Ishikawa (cell line): ENCODE data around the gene HYOU1.

ENCODE experiments used
- EP300 ChIP-seq: IDR thresholded peaks from 2 replicates; pipeline ENCODE4 v1.6.1; 2012; ENCODE audit warnings: borderline replicate concordance
- FOXM1 ChIP-seq: IDR thresholded peaks from 2 replicates; pipeline ENCODE4 v1.6.1; 2012; ENCODE audit warnings: low read depth, borderline replicate concordance
- TAF1 ChIP-seq: IDR thresholded peaks from 2 replicates; pipeline ENCODE4 v1.6.1; 2012; ENCODE audit warnings: low read depth, mild to moderate bottlenecking
- TEAD4 ChIP-seq: IDR thresholded peaks from 2 replicates; pipeline ENCODE4 v1.6.1; 2012
- YY1 ChIP-seq: IDR thresholded peaks from 2 replicates; pipeline ENCODE4 v1.6.1; 2012; ENCODE audit warnings: low read depth
- TF ChIP-seq, protein P1 (sequence below): IDR thresholded peaks from 2 replicates; pipeline ENCODE4 v1.6.1; 2012
- TF ChIP-seq, protein P2 (sequence below): IDR thresholded peaks from 2 replicates; pipeline ENCODE4 v1.6.1; 2012; ENCODE audit warnings: low read depth, mild to moderate bottlenecking

DNA sequence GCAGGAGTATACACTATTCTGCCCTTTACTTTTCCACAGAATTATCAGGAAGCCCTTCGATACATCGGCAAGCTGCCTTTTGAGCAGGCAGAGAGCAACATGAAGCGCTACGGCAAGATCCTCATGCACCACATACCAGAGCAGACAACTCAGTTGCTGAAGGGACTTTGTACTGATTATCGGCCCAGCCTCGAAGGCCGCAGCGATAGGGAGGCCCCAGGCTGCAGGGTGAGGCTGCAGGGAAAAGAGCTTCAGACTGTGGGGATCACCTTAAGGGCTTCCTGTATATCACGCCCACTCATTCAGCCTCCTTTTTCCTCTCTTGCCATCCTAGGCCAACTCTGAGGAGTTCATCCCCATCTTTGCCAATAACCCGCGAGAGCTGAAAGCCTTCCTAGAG lies 20.8 kb upstream of the HYOU1 start:
- no peak for TF ChIP-seq EP300
- TF ChIP-seq, protein P1, sequence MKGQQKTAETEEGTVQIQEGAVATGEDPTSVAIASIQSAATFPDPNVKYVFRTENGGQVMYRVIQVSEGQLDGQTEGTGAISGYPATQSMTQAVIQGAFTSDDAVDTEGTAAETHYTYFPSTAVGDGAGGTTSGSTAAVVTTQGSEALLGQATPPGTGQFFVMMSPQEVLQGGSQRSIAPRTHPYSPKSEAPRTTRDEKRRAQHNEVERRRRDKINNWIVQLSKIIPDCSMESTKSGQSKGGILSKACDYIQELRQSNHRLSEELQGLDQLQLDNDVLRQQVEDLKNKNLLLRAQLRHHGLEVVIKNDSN: no peak
- TF ChIP-seq YY1: no peak
- no peak for TF ChIP-seq TEAD4
- TF ChIP-seq TAF1: no peak
- no peak for TF ChIP-seq FOXM1
- TF ChIP-seq, protein P2, sequence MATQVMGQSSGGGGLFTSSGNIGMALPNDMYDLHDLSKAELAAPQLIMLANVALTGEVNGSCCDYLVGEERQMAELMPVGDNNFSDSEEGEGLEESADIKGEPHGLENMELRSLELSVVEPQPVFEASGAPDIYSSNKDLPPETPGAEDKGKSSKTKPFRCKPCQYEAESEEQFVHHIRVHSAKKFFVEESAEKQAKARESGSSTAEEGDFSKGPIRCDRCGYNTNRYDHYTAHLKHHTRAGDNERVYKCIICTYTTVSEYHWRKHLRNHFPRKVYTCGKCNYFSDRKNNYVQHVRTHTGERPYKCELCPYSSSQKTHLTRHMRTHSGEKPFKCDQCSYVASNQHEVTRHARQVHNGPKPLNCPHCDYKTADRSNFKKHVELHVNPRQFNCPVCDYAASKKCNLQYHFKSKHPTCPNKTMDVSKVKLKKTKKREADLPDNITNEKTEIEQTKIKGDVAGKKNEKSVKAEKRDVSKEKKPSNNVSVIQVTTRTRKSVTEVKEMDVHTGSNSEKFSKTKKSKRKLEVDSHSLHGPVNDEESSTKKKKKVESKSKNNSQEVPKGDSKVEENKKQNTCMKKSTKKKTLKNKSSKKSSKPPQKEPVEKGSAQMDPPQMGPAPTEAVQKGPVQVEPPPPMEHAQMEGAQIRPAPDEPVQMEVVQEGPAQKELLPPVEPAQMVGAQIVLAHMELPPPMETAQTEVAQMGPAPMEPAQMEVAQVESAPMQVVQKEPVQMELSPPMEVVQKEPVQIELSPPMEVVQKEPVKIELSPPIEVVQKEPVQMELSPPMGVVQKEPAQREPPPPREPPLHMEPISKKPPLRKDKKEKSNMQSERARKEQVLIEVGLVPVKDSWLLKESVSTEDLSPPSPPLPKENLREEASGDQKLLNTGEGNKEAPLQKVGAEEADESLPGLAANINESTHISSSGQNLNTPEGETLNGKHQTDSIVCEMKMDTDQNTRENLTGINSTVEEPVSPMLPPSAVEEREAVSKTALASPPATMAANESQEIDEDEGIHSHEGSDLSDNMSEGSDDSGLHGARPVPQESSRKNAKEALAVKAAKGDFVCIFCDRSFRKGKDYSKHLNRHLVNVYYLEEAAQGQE: no peak
